ENCODE results near the gene RASL12.

Gene RASL12

GRCh38 chr15:65072617-65073016 is 4.8 kb upstream of the RASL12 start:
- H3K27ac ChIP-seq: peak overlapping the region; percentile 98 to 100

GRCh38 chr15:65072027-65072426 is 4.2 kb upstream of the RASL12 start:
- DNase-seq (ENCODE audit: low spot score): no peak
- TF ChIP-seq, protein P1, sequence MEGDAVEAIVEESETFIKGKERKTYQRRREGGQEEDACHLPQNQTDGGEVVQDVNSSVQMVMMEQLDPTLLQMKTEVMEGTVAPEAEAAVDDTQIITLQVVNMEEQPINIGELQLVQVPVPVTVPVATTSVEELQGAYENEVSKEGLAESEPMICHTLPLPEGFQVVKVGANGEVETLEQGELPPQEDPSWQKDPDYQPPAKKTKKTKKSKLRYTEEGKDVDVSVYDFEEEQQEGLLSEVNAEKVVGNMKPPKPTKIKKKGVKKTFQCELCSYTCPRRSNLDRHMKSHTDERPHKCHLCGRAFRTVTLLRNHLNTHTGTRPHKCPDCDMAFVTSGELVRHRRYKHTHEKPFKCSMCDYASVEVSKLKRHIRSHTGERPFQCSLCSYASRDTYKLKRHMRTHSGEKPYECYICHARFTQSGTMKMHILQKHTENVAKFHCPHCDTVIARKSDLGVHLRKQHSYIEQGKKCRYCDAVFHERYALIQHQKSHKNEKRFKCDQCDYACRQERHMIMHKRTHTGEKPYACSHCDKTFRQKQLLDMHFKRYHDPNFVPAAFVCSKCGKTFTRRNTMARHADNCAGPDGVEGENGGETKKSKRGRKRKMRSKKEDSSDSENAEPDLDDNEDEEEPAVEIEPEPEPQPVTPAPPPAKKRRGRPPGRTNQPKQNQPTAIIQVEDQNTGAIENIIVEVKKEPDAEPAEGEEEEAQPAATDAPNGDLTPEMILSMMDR (IDR thresholded peaks at IDR 0.05): no peak
- H3K4me3 ChIP-seq: peak overlapping the region; percentile 1
- H3K27ac ChIP-seq: peak overlapping the region; percentile 98 to 100

More at GRCh38 chr15:65072617-65073016, 4.8 kb upstream of the RASL12 start:
- TF ChIP-seq, protein P1 (IDR thresholded peaks at IDR 0.05): no peak
- DNase-seq (ENCODE audit: low spot score): no peak
- H3K4me3 ChIP-seq: no peak overlapping the region

- TF ChIP-seq, protein P1 (IDR thresholded peaks at IDR 0.05): no peak
- H3K4me3 ChIP-seq: peak overlapping the region; percentile 1
- no peak for DNase-seq (ENCODE audit: low spot score)
Observed at GRCh38 chr15:65071381-65071811, 3.6 kb upstream of the RASL12 start.

DNA sequence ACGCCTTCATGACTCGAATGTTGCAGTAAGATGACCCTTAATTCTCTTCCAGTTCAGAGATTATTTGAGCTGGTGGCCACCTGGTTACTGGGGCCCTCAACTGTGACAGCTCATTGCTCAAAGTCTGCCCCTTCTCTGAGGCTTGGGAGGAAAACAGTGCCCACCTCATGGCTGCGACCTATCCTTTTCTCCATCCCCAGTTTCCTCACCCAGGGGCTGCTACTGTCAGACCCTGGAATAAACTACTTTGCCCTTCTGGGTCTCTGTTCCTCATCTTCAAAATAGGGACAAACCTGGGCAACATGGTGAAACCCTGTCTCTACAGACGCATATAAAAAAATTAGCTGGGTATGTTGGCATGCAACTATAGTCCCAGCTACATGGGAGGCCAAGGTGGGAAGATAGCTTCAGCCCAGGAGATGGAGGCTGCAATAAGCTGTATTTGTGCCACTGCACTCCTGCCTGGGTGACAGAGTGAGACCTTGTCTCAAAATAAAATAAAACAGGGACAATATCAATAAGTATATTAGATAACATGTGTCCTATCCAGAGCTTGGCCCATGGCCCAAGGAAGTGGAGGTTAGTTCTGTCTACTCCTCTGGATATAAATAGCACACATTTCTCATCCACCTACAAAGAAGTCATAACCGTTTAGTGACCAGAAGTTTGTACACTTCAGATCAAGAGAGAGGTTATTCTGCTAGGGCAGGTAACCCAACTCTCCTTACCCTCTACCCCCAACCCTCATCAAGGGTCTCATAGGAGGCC is 2.2 kb upstream of the RASL12 start:
- peak overlapping the region; percentile 98 to 100 for H3K27ac ChIP-seq
- TF ChIP-seq, protein P1 (IDR thresholded peaks at IDR 0.05): no peak
- no peak for DNase-seq (ENCODE audit: low spot score)
- H3K4me3 ChIP-seq: no peak overlapping the region

More at GRCh38 chr15:65071381-65071811, 3.6 kb upstream of the RASL12 start:
- peak overlapping the region; percentile 98 to 100 for H3K27ac ChIP-seq

- peak overlapping the region; percentile 98 to 100 for H3K27ac ChIP-seq
- peak overlapping the region; percentile 87 for H3K4me3 ChIP-seq
- no peak for DNase-seq (ENCODE audit: low spot score)
- TF ChIP-seq, protein P1 (IDR thresholded peaks at IDR 0.05): no peak
Observed at GRCh38 chr15:65069179-65069578, 1.4 kb upstream of the RASL12 start.

GRCh38 chr15:65068403-65068788 is 605 bp upstream of the RASL12 start:
- Histone ChIP-seq H3K27ac (peak overlapping the region; percentile 98 to 100), H3K4me3 (peak overlapping the region; percentile 87)
- TF ChIP-seq, protein P1 (IDR thresholded peaks at IDR 0.05): no peak
- no peak for DNase-seq (ENCODE audit: low spot score)

- Histone ChIP-seq H3K4me3 (peak overlapping the region; percentile 87), H3K27ac (peak overlapping the region; percentile 98 to 100)
- TF ChIP-seq, protein P1 (IDR thresholded peaks at IDR 0.05): no peak
- DNase-seq (ENCODE audit: low spot score): no peak
Observed at GRCh38 chr15:65067317-65067644, 510 bp downstream of the RASL12 start.

All from coronary artery (tissue), 2 donors.